H1 (cell line): Measurements from ENCODE around the gene SIPA1L3. TPM values are rescaled to one million over a fixed set of nuclear protein-coding genes. Genes with fewer than 3 reads are reported as not detected.

ENCODE experiments used
- CTCF ChIA-PET: fragments of 300-600 bp; sonication (Branson Sonifier 250); formaldehyde crosslinking; loops from one replicate; lab custom pipeline; 2021; ENCODE audit not compliant: partially characterized antibody; lab: Charles Lee
- POLR2A ChIA-PET: fragments of 300-600 bp; sonication (Branson Sonifier 250); formaldehyde crosslinking; loops from one replicate; lab custom pipeline; 2021; ENCODE audit warnings: inconsistent platforms; ENCODE audit not compliant: partially characterized antibody; lab: Charles Lee
- DNase-seq, 2 experiments: peaks; one replicate each; pipeline versions ENCODE4 v3.0.0 to v3.0.0-alpha.2; 2010 to 2022; ENCODE audit warnings: low spot score in 2 of 2, low read depth in 1 of 2, mixed read lengths in 1 of 2
- FAIRE-seq: peaks from 2 replicates; lab custom pipeline; 2011; peaks lifted over from hg19 to GRCh38; lab: Jason Lieb, UNC
- H2AFZ ChIP-seq: 2 replicates; pipeline ENCODE4 v1.8.1; 2012; ENCODE audit warnings: low read length, inconsistent platforms
- H2AK5ac ChIP-seq: 2 replicates; pipeline ENCODE4 v1.6.1; 2013; ENCODE audit warnings: low read depth, low read length
- H2BK120ac ChIP-seq: replicated peaks from 2 replicates; pipeline ENCODE3; 2013; ENCODE audit warnings: low read depth, low read length, inconsistent platforms
- H2BK12ac ChIP-seq: 2 replicates; pipeline ENCODE4 v1.6.1; 2013; ENCODE audit warnings: low read depth, low read length
- H2BK15ac ChIP-seq: 2 replicates; pipeline ENCODE4 v1.6.1; 2013; ENCODE audit warnings: low read length
- H2BK20ac ChIP-seq: 2 replicates; pipeline ENCODE4 v1.6.1; 2013; ENCODE audit warnings: low read length
- H2BK5ac ChIP-seq: 2 replicates; pipeline ENCODE4 v1.6.1; 2013; ENCODE audit warnings: low read depth, low read length
- H3K14ac ChIP-seq: 2 replicates; pipeline ENCODE4 v1.6.1; 2013; ENCODE audit warnings: inconsistent platforms; ENCODE audit not compliant: insufficient read length
- H3K18ac ChIP-seq: 2 replicates; pipeline ENCODE4 v1.6.1; 2013; ENCODE audit warnings: low read length; ENCODE audit errors: extremely low read depth
- H3K23ac ChIP-seq: 2 replicates; pipeline ENCODE4 v1.6.1; 2013; ENCODE audit warnings: inconsistent platforms; ENCODE audit not compliant: insufficient read length
- H3K23me2 ChIP-seq: 2 replicates; pipeline ENCODE4 v1.6.1; 2013; ENCODE audit warnings: low read depth, low read length
- H3K27ac ChIP-seq: 2 replicates; pipeline ENCODE4 v1.6.1; 2011; ENCODE audit warnings: low read depth, low read length, inconsistent platforms
- H3K27me3 ChIP-seq, 4 experiments: replicated peaks in 1 of 4; 1 replicate in 1 of 4; 2 replicates in 3 of 4; pipeline versions ENCODE4 v1.6.1 to v1.8.1; 2011 to 2013; ENCODE audit warnings: low read length in 3 of 4, mild to moderate bottlenecking in 3 of 4, inconsistent platforms in 2 of 4, mixed read lengths in 2 of 4, moderate library complexity in 1 of 4; ENCODE audit not compliant: control insufficient read depth in 3 of 4, insufficient read depth in 3 of 4; ENCODE audit errors: extremely low read depth in 1 of 4
- H3K36me3 ChIP-seq, 4 experiments: 2 replicates each; pipeline versions ENCODE4 v1.6.1 to v1.8.1; 2011 to 2013; ENCODE audit warnings: mild to moderate bottlenecking in 4 of 4, low read length in 3 of 4, moderate library complexity in 2 of 4, control low read depth in 1 of 4, inconsistent platforms in 1 of 4; ENCODE audit not compliant: insufficient read depth in 4 of 4, control insufficient read depth in 2 of 4
- H3K4ac ChIP-seq: replicated peaks from 2 replicates; pipeline ENCODE3; 2013; ENCODE audit warnings: low read length, low read depth, mixed read lengths, inconsistent platforms; ENCODE audit not compliant: insufficient read length
- H3K4me1 ChIP-seq, 4 experiments: replicated peaks in 1 of 4; 1 replicate in 1 of 4; 2 replicates in 3 of 4; pipeline versions ENCODE4 v1.6.1 to v1.8.1; 2011 to 2013; ENCODE audit warnings: low read length in 3 of 4, inconsistent platforms in 2 of 4, mixed read lengths in 1 of 4; ENCODE audit not compliant: insufficient read depth in 4 of 4, control insufficient read depth in 3 of 4
- H3K4me2 ChIP-seq, 2 experiments: 2 replicates each; pipeline versions ENCODE4 v1.6.1 to v1.8.1; 2011 to 2013; ENCODE audit warnings: low read depth in 2 of 2, low read length in 2 of 2, control low read depth in 1 of 2, inconsistent platforms in 1 of 2, mild to moderate bottlenecking in 1 of 2; ENCODE audit not compliant: insufficient read depth in 1 of 2
- H3K4me3 ChIP-seq, 4 experiments: fragments of 200-600, 300-600 bp in 1 of 4; sonication (generic), shearing (Covaris generic), sonication (Bioruptor Twin) in 1 of 4; 2 replicates each; pipeline versions ENCODE4 v1.5.1 to v1.8.1; 2011 to 2016; ENCODE audit warnings: low read length in 4 of 4, low read depth in 3 of 4, control low read depth in 2 of 4, inconsistent platforms in 2 of 4, mild to moderate bottlenecking in 2 of 4, mixed read lengths in 1 of 4, moderate library complexity in 1 of 4; ENCODE audit not compliant: insufficient read depth in 2 of 4; ENCODE audit errors: extremely low read depth in 1 of 4
- H3K56ac ChIP-seq: replicated peaks from 2 replicates; pipeline ENCODE3; 2013; ENCODE audit warnings: low read depth, mild to moderate bottlenecking, mixed read lengths, low read length, inconsistent platforms; ENCODE audit not compliant: insufficient read length
- H3K79me1 ChIP-seq: 2 replicates; pipeline ENCODE4 v1.6.1; 2013; ENCODE audit warnings: low read depth, low read length, control low read depth
- H3K79me2 ChIP-seq, 2 experiments: 2 replicates each; pipeline versions ENCODE4 v1.6.1 to v1.8.1; 2012 to 2013; ENCODE audit warnings: low read length in 2 of 2, mild to moderate bottlenecking in 2 of 2, inconsistent platforms in 1 of 2; ENCODE audit not compliant: insufficient read depth in 2 of 2, control insufficient read depth in 1 of 2
- H3K9ac ChIP-seq, 4 experiments: replicated peaks in 1 of 4; 1 replicate in 1 of 4; 2 replicates in 3 of 4; pipeline versions ENCODE4 v1.6.1 to v1.8.1; 2011 to 2013; ENCODE audit warnings: low read depth in 3 of 4, low read length in 3 of 4, control low read depth in 2 of 4, mild to moderate bottlenecking in 2 of 4, moderate library complexity in 2 of 4, inconsistent platforms in 1 of 4; ENCODE audit errors: extremely low read depth in 1 of 4
- H3K9me3 ChIP-seq, 2 experiments: 2 replicates each; pipeline versions ENCODE4 v1.6.1 to v1.8.1; 2012 to 2013; ENCODE audit warnings: mild to moderate bottlenecking in 2 of 2, moderate library complexity in 2 of 2, control low read depth in 1 of 2, inconsistent platforms in 1 of 2, low read depth in 1 of 2, low read length in 1 of 2, mixed read lengths in 1 of 2; ENCODE audit not compliant: insufficient read depth in 2 of 2
- H4K20me1 ChIP-seq, 2 experiments: replicated peaks in 1 of 2; 2 replicates each; pipeline versions ENCODE3 to v1.8.1; 2011 to 2013; ENCODE audit warnings: inconsistent platforms in 2 of 2, low read length in 2 of 2, mild to moderate bottlenecking in 1 of 2; ENCODE audit not compliant: insufficient read depth in 2 of 2, control insufficient read depth in 1 of 2
- H4K5ac ChIP-seq: 2 replicates; pipeline ENCODE4 v1.6.1; 2013; ENCODE audit warnings: low read length, low read depth, mixed read lengths, inconsistent platforms; ENCODE audit not compliant: insufficient read length
- H4K8ac ChIP-seq: 2 replicates; pipeline ENCODE4 v1.8.0; 2013; ENCODE audit warnings: mild to moderate bottlenecking, moderate library complexity, low read length, inconsistent platforms; ENCODE audit not compliant: insufficient read depth; ENCODE audit errors: extremely low read depth
- H4K91ac ChIP-seq: replicated peaks from 2 replicates; pipeline ENCODE3; 2013; ENCODE audit warnings: low read length, mixed read lengths, inconsistent platforms; ENCODE audit not compliant: insufficient read length
- GTF2F1 ChIP-seq: IDR thresholded peaks from 2 replicates; pipeline ENCODE4 v1.6.1; 2012; ENCODE audit warnings: low read depth, low read length, improper control_type of control experiment, borderline replicate concordance
- JUN ChIP-seq: IDR thresholded peaks from 2 replicates; pipeline ENCODE4 v1.6.1; 2011; ENCODE audit warnings: low read depth, mild to moderate bottlenecking, improper control_type of control experiment, low read length
- KDM1A ChIP-seq: fragments of 200-600, 300-600 bp; sonication (generic); IDR thresholded peaks from 2 replicates; pipeline ENCODE4 v1.7.1; 2016; ENCODE audit warnings: mild to moderate bottlenecking, low read length, borderline replicate concordance
- KDM4A ChIP-seq: IDR thresholded peaks from one replicate; pipeline ENCODE4 v1.7.1; 2012; ENCODE audit warnings: low read depth, mild to moderate bottlenecking, moderate library complexity, low read length, inconsistent platforms; ENCODE audit not compliant: severe bottlenecking
- KDM5A ChIP-seq: fragments of 200-600 bp; IDR thresholded peaks from 2 replicates; pipeline ENCODE4 v1.7.1; 2012; ENCODE audit warnings: mild to moderate bottlenecking, low read length, inconsistent platforms, mixed read lengths
- SP1 ChIP-seq: IDR thresholded peaks from 2 replicates; pipeline ENCODE4 v1.6.1; 2011; ENCODE audit warnings: low read depth, low read length
- ZNF274 ChIP-seq: IDR thresholded peaks from 2 replicates; pipeline ENCODE4 v1.7.0; 2012; ENCODE audit warnings: low read length, borderline replicate concordance; ENCODE audit errors: extremely low read depth
- WGBS, 2 experiments: shearing (Covaris generic) in 1 of 2; methylation state at CpG; one replicate each; pipeline versions ENCODE4 v1.1.6 to v1.1.7; 2013 to 2015; ENCODE audit warnings: low lambda C conversion rate in 2 of 2, mixed read lengths in 2 of 2, inconsistent platforms in 1 of 2, low coverage in 1 of 2, missing lambda C conversion rate in 1 of 2; ENCODE audit not compliant: insufficient replicate concordance in 2 of 2, insufficient coverage in 1 of 2, insufficient read length in 1 of 2; ENCODE audit errors: extremely low coverage in 1 of 2, missing lambda C conversion rate in 1 of 2; 5-methylcytosine and 5-hydroxymethylcytosine counted together
- polyA plus RNA-seq, 7 experiments: library from polyadenylated mRNA; depleted of rRNA in 3 of 7; stranded (reverse) in 5 of 7; unstranded in 2 of 7; fragments of >200 nt in 5 of 7; fragments of 200-250 nt in 2 of 7; gene quantifications; 1 replicate in 5 of 7; 2 replicates in 1 of 7; 4 replicates in 1 of 7; pipeline versions ENCODE4 v1.2.1 to v1.2.3, GENCODE V29; 2011 to 2013; ENCODE audit warnings: missing spikeins in 2 of 7, mixed read lengths in 2 of 7
- total RNA-seq: library from RNA; stranded (reverse); fragmentation: NEBNext Ultra II Directional; extraction: Animal tissue kit (Norgen Biotek cat#: 25700); gene quantifications from 2 replicates; pipeline ENCODE4 v1.2.1, GENCODE V29; 2021
- TF ChIP-seq, protein P1 (sequence below): IDR thresholded peaks from 2 replicates; pipeline ENCODE4 v1.6.1; 2011; ENCODE audit warnings: low read length, improper control_type of control experiment
- TF ChIP-seq, protein P2 (sequence below), 3 experiments: IDR thresholded peaks; 1 replicate in 2 of 3; 2 replicates in 1 of 3; pipeline versions ENCODE4 v1.5.1 to v1.6.1; 2011; ENCODE audit warnings: low read length in 3 of 3, mild to moderate bottlenecking in 3 of 3, inconsistent platforms in 2 of 3, low read depth in 1 of 3, moderate library complexity in 1 of 3; ENCODE audit not compliant: insufficient read depth in 1 of 3; ENCODE audit errors: control extremely low read depth in 1 of 3

SIPA1L3 gene
- total and polyA plus RNA-seq, 2 of the 8 experiments (the other 6 are each of a cell fraction or from before 2014, with no cell fraction given) = 15.0 to 54.9 TPM

- ChIA-PET POLR2A (interaction anchor here (0.8 to 5.0 kb wide), 5 partner anchors 8 to 127 kb away, joined by 3 to 26 read pairs (median 5); partner anchors contain the start of gene WDR87), CTCF (interaction anchor here (0.7 to 1.7 kb wide), 7 partner anchors 10 to 74 kb away, joined by 3 to 11 read pairs (median 5); no protein-coding TSS in a partner anchor)
- Histone ChIP-seq H4K20me1 (peaks cover 2 to 10% of the 10 kb centered on the region in 2 experiments), H4K91ac (no peak overlapping the region), H2BK15ac (no peak overlapping the region), H3K27me3 (no peaks in the 10 kb centered on the region), H3K79me2 (peaks cover 0 to 10% of the 10 kb centered on the region in 2 experiments; a peak in 1 of 4 replicates), H3K4ac (no peak overlapping the region), H2BK120ac (no peak overlapping the region), H3K9ac (no peak overlapping the region), H2AK5ac (no peak overlapping the region), H3K36me3 (peaks cover 0 to 9% (median 0%) of the 10 kb centered on the region in 4 experiments; a peak in 4 of 8 replicates), H3K23ac (no peak overlapping the region), H2AFZ (no peak overlapping the region), H3K79me1 (peaks cover 9% of the 10 kb centered on the region), H4K5ac (no peak overlapping the region), H3K23me2 (no peaks in the 10 kb centered on the region; the same call in 1 of the 2 replicates), H3K4me2 (peak overlapping the region in 1 of 2 experiments; percentile 32; a peak in 1 of 4 replicates), H4K8ac (no peak overlapping the region), H3K14ac (no peak overlapping the region), H3K4me3 (no peak overlapping the region), H3K4me1 (peaks cover 7 to 19% (median 14%) of the 10 kb centered on the region in 4 experiments), H2BK20ac (no peak overlapping the region), H3K9me3 (0 out of 4 replicates have a peak, but pooled peaks cover 0 to 4% of the 10 kb centered on the region in 2 experiments), H3K18ac (peak overlapping the region; percentile 71; the same call in 1 of the 2 replicates), H2BK5ac (no peak overlapping the region), H2BK12ac (peak overlapping the region; percentile 17; the same call in 1 of the 2 replicates), H3K56ac (no peak overlapping the region), H3K27ac (no peak overlapping the region)
- DNase-seq = no peak
- FAIRE-seq = no peak
- 92% methylated on average over 5 of the region's 5 CpGs; no CpG with 5 or more reads in 1 of the 2 experiments for WGBS, 2 experiments
- no peak for TF ChIP-seq GTF2F1
- no peak for TF ChIP-seq KDM5A
- no peak for TF ChIP-seq JUN
- no peak for TF ChIP-seq KDM1A
- TF ChIP-seq, protein P1, sequence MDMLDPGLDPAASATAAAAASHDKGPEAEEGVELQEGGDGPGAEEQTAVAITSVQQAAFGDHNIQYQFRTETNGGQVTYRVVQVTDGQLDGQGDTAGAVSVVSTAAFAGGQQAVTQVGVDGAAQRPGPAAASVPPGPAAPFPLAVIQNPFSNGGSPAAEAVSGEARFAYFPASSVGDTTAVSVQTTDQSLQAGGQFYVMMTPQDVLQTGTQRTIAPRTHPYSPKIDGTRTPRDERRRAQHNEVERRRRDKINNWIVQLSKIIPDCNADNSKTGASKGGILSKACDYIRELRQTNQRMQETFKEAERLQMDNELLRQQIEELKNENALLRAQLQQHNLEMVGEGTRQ = no peak
- no peak for TF ChIP-seq KDM4A
- TF ChIP-seq SP1 = no peak
- TF ChIP-seq, protein P2, sequence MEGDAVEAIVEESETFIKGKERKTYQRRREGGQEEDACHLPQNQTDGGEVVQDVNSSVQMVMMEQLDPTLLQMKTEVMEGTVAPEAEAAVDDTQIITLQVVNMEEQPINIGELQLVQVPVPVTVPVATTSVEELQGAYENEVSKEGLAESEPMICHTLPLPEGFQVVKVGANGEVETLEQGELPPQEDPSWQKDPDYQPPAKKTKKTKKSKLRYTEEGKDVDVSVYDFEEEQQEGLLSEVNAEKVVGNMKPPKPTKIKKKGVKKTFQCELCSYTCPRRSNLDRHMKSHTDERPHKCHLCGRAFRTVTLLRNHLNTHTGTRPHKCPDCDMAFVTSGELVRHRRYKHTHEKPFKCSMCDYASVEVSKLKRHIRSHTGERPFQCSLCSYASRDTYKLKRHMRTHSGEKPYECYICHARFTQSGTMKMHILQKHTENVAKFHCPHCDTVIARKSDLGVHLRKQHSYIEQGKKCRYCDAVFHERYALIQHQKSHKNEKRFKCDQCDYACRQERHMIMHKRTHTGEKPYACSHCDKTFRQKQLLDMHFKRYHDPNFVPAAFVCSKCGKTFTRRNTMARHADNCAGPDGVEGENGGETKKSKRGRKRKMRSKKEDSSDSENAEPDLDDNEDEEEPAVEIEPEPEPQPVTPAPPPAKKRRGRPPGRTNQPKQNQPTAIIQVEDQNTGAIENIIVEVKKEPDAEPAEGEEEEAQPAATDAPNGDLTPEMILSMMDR (IDR thresholded peaks at IDR 0.05; ENCODE audit: control extremely low read depth in 1 of 3, insufficient read depth in 1 of 3, low read depth in 1 of 3, low read length in 3 of 3) = no peak
- no peak for TF ChIP-seq ZNF274
Measured at GRCh38 chr19:38032951-38033350, 125.9 kb downstream of the SIPA1L3 start.
